Esophagus muscularis mucosa (tissue), 4 donors: ENCODE measurements around the gene PRH1. TPM values are rescaled to one million over a fixed set of nuclear protein-coding genes. Genes with fewer than 3 reads are reported as not detected.

Experiments used
- DNase-seq: peaks from one replicate; pipeline ENCODE4 v3.0.0-alpha.2; 2017; ENCODE audit errors: extremely low spot score
- H3K27ac ChIP-seq, 4 donors: fragments of 200-600 bp; sonication (generic); replicated peaks in 1 of 4; 1 replicate in 3 of 4; 2 replicates in 1 of 4; pipeline ENCODE4 v1.5.1; 2016 to 2019; ENCODE audit warnings: mild to moderate bottlenecking in 1 of 4
- H3K27me3 ChIP-seq, 4 donors: fragments of 200-600 bp; sonication (generic); one replicate each; pipeline versions ENCODE4 v1.5.1 to v1.6.0; 2016 to 2019
- H3K36me3 ChIP-seq, 4 donors: fragments of 200-600 bp; sonication (generic); one replicate each; pipeline ENCODE4 v1.5.1; 2016 to 2019
- H3K4me1 ChIP-seq, 4 donors: fragments of 200-600 bp; sonication (generic); one replicate each; pipeline ENCODE4 v1.5.1; 2016 to 2019
- H3K4me3 ChIP-seq, 4 donors: fragments of 200-600 bp; sonication (generic); 1 replicate in 2 of 4; 2 replicates in 2 of 4; pipeline ENCODE4 v1.5.1; 2016 to 2019; ENCODE audit warnings: mild to moderate bottlenecking in 4 of 4, moderate library complexity in 1 of 4
- H3K9me3 ChIP-seq, 4 donors: fragments of 200-600 bp; sonication (generic); 1 replicate in 3 of 4; 2 replicates in 1 of 4; pipeline ENCODE4 v1.5.1; 2016 to 2019
- CTCF ChIP-seq, 3 experiments: fragments of 200-600 bp in 2 of 3; fragments of 450-650 bp in 1 of 3; sonication (generic) in 2 of 3; IDR thresholded peaks; one replicate each; pipeline ENCODE4 v1.5.1; 2017 to 2019; ENCODE audit warnings: antibody characterized with exemption in 3 of 3, mild to moderate bottlenecking in 2 of 3, moderate library complexity in 1 of 3
- EP300 ChIP-seq: sonication (generic); formaldehyde crosslinking; IDR thresholded peaks from one replicate; pipeline ENCODE4 v1.6.1; 2017; ENCODE audit warnings: antibody characterized with exemption
- POLR2A ChIP-seq: fragments of 450-650 bp; IDR thresholded peaks from one replicate; pipeline ENCODE4 v1.6.1; 2017; ENCODE audit warnings: antibody characterized with exemption, moderate library complexity, mild to moderate bottlenecking, low read depth
- POLR2AphosphoS5 ChIP-seq, 2 donors: sonication (generic); formaldehyde crosslinking; IDR thresholded peaks; one replicate each; pipeline ENCODE4 v1.6.1; 2017; ENCODE audit warnings: antibody characterized with exemption in 2 of 2
- WGBS: methylation state at CpG from one replicate; pipeline ENCODE4 v1.1.5; 2018; 5-methylcytosine and 5-hydroxymethylcytosine counted together
- intact Hi-C: fragments of 100-400 bp; cut with DNase I; formaldehyde crosslinking; loops from one replicate; pipeline ENCODE4 v1.15.1; 2023
- total RNA-seq, 4 donors: library from RNA; depleted of rRNA; stranded (reverse); fragments of >200 nt; gene quantifications; one replicate each; pipeline versions ENCODE4 v1.1.0 to v1.2.1, GENCODE V29; 2016

Gene PRH1
- total RNA-seq, 4 donors from 2014 or later, result 11.0 to 17.0 (median 12.6) TPM

- no peak for DNase-seq
- Histone ChIP-seq H3K36me3 (peaks cover 0 to 4% (median 0%) of the 10 kb centered on the region in 4 donors), H3K27ac (no peak overlapping the region), H3K4me3 (no peak overlapping the region), H3K9me3 (no peaks in the 10 kb centered on the region), H3K27me3 (no peaks in the 10 kb centered on the region), H3K4me1 (no peaks in the 10 kb centered on the region)
- no peak for TF ChIP-seq POLR2AphosphoS5 (IDR thresholded peaks at IDR 0.05)
- TF ChIP-seq POLR2A, result no peak
- TF ChIP-seq CTCF (IDR thresholded peaks at IDR 0.05), result no peak
- TF ChIP-seq EP300, result no peak
- WGBS, result 95% methylated on average over 5 of the region's 5 CpGs
- intact Hi-C loops, result no loop called here
These were observed 12.8 kb upstream of the PRH1 start for GRCh38 chr12:10896854-10897253.

GRCh38 chr12:10891937-10892336 lies 7.9 kb upstream of the PRH1 start:
- TF ChIP-seq POLR2A, result no peak
- no peak for TF ChIP-seq POLR2AphosphoS5 (IDR thresholded peaks at IDR 0.05)
- no peak for TF ChIP-seq CTCF (IDR thresholded peaks at IDR 0.05)
- no peak for TF ChIP-seq EP300
- peaks cover 0 to 4% (median 0%) of the 10 kb centered on the region in 4 donors for H3K36me3 ChIP-seq
- intact Hi-C loops, result no loop called here
- DNase-seq, result no peak
- H3K27ac ChIP-seq, result no peak overlapping the region
- no peaks in the 10 kb centered on the region for H3K4me1 ChIP-seq
- H3K4me3 ChIP-seq, result no peak overlapping the region
- WGBS, result 95% methylated on average over 2 of the region's 2 CpGs
- no peaks in the 10 kb centered on the region for H3K9me3 ChIP-seq
- H3K27me3 ChIP-seq, result no peaks in the 10 kb centered on the region

- H3K4me1 ChIP-seq, result no peaks in the 10 kb centered on the region
- H3K36me3 ChIP-seq, result no peaks in the 10 kb centered on the region
- no peaks in the 10 kb centered on the region for H3K9me3 ChIP-seq
- H3K27me3 ChIP-seq, result no peaks in the 10 kb centered on the region
- intact Hi-C loops, result no loop called here
- no peak for TF ChIP-seq POLR2A
- TF ChIP-seq EP300, result no peak
- no peak for TF ChIP-seq POLR2AphosphoS5 (IDR thresholded peaks at IDR 0.05)
- no peak for TF ChIP-seq CTCF (IDR thresholded peaks at IDR 0.05)
- H3K4me3 ChIP-seq, result no peak overlapping the region
- no peak overlapping the region for H3K27ac ChIP-seq
- no peak for DNase-seq
These were observed 5.2 kb upstream of the PRH1 start for GRCh38 chr12:10889226-10889625.

DNA sequence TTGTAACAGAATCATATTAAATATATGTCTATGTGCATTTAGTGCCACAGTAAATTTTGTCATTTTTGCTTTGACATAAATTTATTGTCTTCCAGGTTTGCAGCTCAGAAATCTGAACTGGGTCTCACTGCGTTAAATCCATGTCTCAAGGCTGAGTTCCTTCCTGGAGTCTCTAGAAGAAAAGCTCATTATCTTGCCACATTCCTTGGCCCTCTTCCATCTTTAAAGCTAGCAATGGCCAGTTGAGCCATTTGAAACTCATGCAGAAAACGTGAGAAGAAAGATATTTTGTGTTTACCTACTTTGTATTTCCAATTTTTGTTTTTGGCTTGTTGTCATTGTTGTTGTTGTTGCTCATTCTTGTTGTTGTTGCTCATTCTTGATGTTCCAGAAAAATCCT lies 10.7 kb downstream of the PRH1 start:
- H3K4me1 ChIP-seq, result no peaks in the 10 kb centered on the region
- no peak overlapping the region for H3K27ac ChIP-seq
- H3K27me3 ChIP-seq, result no peaks in the 10 kb centered on the region
- WGBS, result 63% methylated on average over 2 of the region's 2 CpGs
- intact Hi-C loops, result no loop called here
- H3K4me3 ChIP-seq, result no peak overlapping the region
- DNase-seq, result no peak
- peaks cover 0 to 22% (median 7%) of the 10 kb centered on the region in 4 donors for H3K36me3 ChIP-seq
- H3K9me3 ChIP-seq, result no peaks in the 10 kb centered on the region
- TF ChIP-seq POLR2AphosphoS5 (IDR thresholded peaks at IDR 0.05), result no peak
- no peak for TF ChIP-seq EP300
- TF ChIP-seq CTCF (IDR thresholded peaks at IDR 0.05), result no peak
- no peak for TF ChIP-seq POLR2A

DNA sequence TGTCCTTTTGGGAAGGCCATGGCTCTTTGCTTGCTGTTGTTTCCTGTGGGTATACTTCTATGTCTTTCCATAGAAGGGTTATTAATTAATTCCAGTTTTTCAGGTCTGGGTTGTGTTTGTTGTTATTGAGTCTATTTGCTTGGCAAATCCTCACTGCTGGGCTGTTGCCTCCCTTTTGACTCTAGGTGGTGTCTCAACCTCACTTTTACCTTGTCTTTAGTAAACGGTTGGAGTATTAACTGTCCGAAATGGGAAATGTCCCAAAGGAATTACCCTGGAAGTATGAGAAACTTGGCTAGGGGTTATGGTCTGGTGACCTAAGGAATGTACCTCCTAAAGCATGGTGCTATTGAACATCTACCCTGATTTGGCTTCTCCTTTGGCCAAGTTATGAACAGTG lies 16.7 kb downstream of the PRH1 start:
- Histone ChIP-seq H3K9me3 (peaks cover 0 to 10% (median 5%) of the 10 kb centered on the region in 4 donors), H3K36me3 (no peaks in the 10 kb centered on the region), H3K4me1 (no peaks in the 10 kb centered on the region), H3K27ac (no peak overlapping the region), H3K4me3 (no peak overlapping the region), H3K27me3 (no peaks in the 10 kb centered on the region)
- DNase-seq, result no peak
- WGBS, result 76% methylated on average over 2 of the region's 2 CpGs
- intact Hi-C loops, result no loop called here
- TF ChIP-seq POLR2AphosphoS5 (IDR thresholded peaks at IDR 0.05), result no peak
